Activated CD4-positive, alpha-beta T cell treated with anti-CD3 and anti-CD28 coated beads for 4 hours (primary cell): ENCODE data around the gene SPAG16.

Experiments used
- DNase-seq, 2 donors: peaks; one replicate each; pipeline ENCODE4 v3.0.0-alpha.2; 2020

Gene SPAG16

GRCh38 chr2:213411582-213412289 is 127.5 kb downstream of the SPAG16 start:
- DNase-seq: no peak

GRCh38 chr2:213415093-213415492 is 130.8 kb downstream of the SPAG16 start:
- no peak for DNase-seq

GRCh38 chr2:213416832-213417231 is 132.6 kb downstream of the SPAG16 start:
- no peak for DNase-seq

GRCh38 chr2:213419980-213420379 is 135.7 kb downstream of the SPAG16 start:
- DNase-seq: no peak

GRCh38 chr2:213420828-213421385 is 136.6 kb downstream of the SPAG16 start:
- DNase-seq: no peak

- no peak for DNase-seq
Observed at GRCh38 chr2:213422211-213422610, 137.9 kb downstream of the SPAG16 start.

- no peak for DNase-seq
Observed at GRCh38 chr2:213425618-213426017, 141.4 kb downstream of the SPAG16 start.

DNA sequence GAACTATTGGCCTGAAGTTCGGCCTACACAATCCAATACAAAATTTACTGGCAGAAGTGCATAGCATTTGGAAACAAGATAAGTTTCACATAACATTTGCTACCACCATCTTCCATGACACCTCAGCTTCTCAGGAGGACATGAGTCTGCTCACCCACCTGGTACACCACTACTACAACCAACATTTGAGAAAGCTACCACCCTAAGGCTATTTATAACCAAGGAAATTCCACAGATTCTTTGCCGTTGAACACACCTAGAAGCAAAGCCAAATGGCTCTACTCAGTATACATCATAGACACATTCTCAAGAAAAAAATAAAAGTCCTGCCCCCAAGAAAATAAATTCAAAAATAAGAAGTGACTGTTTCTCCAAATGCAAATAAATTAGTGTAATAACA is 145.3 kb downstream of the SPAG16 start:
- no peak for DNase-seq

- no peak for DNase-seq
Observed at GRCh38 chr2:213443921-213444320, 159.7 kb downstream of the SPAG16 start.

DNA sequence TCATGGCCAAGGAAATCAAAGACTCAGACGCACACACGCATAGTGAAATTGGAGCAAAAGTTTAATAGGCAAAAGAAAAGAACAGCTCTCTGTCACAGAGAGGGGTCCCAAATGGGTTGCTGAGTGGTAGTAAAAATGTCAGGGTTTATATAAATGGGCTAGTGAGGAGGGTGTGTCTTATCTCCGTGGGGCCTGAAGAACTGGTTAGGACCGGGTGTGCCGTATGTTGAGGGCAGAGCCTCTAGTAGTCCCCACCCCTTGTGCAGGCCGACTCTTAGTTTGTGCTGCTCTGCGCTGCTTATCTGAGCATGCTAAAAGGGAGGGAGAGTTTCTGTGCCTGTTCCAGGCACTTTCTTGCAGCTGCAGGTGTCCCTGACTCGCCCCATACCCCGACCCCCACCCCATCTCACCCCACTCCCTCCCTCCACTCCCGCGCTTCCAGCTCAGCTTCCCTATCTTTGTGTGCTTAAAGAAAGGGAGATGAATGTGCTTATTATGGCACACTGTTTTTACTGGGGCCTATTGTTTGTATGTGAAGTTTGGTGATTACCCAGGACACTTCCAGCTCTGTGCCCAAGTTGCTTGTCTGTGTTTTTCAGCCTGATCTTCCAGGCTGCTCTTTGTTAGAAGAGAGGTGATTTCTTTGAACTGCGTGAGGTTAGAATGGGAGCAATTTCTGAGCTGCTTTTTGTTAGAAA is 167.4 kb downstream of the SPAG16 start:
- no peak for DNase-seq

DNA sequence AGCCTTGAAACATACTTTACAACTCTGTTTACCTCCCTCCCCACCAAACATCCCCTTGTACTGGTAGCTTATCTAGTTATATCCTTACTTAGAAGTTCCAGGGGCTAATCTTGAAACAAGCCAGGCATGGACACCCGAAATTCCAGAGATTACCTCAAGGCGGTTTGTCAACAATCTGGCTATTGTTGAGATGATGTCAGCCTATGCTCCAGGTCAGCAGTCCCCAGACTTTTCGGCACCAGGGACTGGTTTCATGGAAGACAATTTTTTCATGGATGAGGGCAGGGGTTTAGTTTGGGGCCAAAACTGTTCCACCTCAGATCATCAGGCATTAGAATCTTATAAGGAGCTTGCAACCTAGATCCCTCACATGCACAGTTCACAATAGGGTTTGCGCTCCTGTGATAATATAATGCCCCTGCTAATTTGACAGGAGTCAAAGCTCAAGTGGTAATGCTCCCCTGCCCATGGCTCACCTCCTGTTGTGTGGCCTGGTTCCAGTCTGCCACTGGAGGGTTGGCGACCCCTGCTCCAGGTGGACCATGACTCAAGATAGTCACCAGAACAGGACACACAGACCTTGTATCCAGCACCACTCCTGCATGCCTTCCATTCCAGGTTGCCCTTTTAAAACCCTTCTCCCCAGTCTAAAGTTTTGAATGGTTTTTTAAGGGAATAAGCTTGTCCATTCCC is 171.2 kb downstream of the SPAG16 start:
- DNase-seq: no peak

DNA sequence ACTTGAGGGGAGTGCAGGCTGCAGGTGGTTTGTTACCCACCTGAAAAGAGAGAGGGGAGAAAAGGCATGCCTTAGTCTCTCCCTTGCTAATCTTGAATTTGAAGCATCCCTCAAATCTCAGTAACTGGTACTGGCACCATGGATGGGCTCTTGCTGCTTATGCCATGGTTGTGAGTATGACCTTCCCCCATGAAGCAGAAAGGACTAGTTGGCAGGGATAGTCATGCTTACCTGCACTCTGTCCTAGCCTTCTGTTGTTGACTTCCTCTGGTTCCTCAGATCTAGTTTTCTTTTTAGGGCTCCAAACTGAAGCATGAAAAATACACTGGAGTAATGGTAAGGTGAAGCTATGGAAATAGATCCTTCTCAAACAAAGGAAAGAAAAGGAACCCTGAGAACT is 191.2 kb downstream of the SPAG16 start:
- DNase-seq: no peak

DNA sequence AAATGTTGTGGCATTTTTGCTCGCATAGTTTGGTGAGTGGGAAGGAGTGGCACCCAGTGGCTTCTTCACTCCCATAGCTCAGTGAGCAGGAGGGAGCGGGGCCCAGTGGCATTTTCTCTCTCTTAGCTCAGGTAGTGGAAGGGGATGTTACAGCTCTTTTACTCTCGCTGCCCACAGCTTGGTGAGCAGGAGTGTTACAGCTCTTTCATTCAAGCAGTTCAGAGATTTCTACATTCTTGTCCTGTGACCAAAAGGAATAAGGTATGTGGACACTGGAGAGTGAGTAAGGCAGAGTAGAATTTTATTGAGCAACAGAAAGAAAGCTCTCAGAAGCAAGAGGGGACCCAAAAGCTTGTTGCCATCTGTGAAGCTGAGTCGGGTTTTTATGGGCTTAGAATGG is 192.4 kb downstream of the SPAG16 start:
- no peak for DNase-seq

- DNase-seq: no peak
Observed at GRCh38 chr2:213490087-213490486, 205.8 kb downstream of the SPAG16 start.

- DNase-seq: no peak
Observed at GRCh38 chr2:213491376-213491775, 207.1 kb downstream of the SPAG16 start.

- DNase-seq: no peak
Observed at GRCh38 chr2:213496226-213496625, 212.0 kb downstream of the SPAG16 start.

GRCh38 chr2:213500881-213501280 is 216.6 kb downstream of the SPAG16 start:
- no peak for DNase-seq

- DNase-seq: no peak
Observed at GRCh38 chr2:213524164-213524563, 239.9 kb downstream of the SPAG16 start.

- DNase-seq: no peak
Observed at GRCh38 chr2:213537579-213537978, 253.3 kb downstream of the SPAG16 start.

GRCh38 chr2:213544940-213545339 is 260.7 kb downstream of the SPAG16 start:
- DNase-seq: no peak

- DNase-seq: no peak
Observed at GRCh38 chr2:213545481-213545880, 261.2 kb downstream of the SPAG16 start.

- DNase-seq: no peak
Observed at GRCh38 chr2:213545964-213546475, 261.8 kb downstream of the SPAG16 start.

- DNase-seq: no peak
Observed at GRCh38 chr2:213551526-213551925, 267.3 kb downstream of the SPAG16 start.

DNA sequence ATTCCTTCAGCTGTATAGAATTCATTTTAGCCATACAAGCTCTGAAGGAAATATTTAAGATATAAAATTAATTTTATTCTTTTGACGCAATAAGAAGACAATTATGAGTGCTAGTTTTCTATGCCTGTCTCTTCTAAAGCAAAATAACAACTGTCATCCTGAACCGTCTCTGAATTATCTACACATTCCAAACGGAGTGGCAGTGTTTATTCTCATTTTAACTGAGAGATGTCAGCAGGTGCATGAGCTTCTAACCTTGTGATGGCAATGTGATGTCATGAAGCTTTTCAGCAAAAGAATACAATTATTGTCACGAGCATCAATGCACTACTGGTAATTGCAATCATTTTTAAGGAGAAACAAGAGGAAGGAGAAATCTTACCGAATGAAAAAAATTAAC is 274.8 kb downstream of the SPAG16 start:
- no peak for DNase-seq
